Measurements from ENCODE around the gene ZNF747.

DNA sequence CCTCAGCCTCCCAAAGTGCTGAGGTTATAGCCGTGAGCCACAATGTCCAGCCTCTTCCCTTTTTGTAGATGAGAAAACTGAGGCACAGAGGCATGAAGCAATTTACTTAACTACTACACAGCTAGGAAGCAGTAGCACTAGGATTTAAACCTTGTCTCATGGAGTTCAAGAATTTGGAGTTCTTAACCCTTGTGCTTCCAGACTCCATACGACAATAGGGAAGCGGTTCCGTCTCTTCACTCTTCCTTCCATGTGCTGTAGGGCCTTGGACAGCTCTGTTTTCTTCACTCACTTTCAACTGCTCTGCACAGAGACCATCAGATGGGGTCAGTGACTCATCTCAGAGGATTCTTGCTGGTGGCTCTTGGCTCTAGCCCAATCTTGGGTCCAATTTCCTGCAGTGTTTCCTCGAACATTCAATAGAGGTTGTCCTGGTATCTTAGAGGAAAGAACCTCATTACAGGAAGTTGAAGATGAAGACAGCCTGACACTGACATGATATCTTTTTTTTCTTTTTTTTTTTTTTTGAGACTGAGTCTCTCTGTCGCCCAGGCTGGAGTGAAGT lies 42.8 kb downstream of the ZNF747 start:
- TF ChIP-seq, protein P1, sequence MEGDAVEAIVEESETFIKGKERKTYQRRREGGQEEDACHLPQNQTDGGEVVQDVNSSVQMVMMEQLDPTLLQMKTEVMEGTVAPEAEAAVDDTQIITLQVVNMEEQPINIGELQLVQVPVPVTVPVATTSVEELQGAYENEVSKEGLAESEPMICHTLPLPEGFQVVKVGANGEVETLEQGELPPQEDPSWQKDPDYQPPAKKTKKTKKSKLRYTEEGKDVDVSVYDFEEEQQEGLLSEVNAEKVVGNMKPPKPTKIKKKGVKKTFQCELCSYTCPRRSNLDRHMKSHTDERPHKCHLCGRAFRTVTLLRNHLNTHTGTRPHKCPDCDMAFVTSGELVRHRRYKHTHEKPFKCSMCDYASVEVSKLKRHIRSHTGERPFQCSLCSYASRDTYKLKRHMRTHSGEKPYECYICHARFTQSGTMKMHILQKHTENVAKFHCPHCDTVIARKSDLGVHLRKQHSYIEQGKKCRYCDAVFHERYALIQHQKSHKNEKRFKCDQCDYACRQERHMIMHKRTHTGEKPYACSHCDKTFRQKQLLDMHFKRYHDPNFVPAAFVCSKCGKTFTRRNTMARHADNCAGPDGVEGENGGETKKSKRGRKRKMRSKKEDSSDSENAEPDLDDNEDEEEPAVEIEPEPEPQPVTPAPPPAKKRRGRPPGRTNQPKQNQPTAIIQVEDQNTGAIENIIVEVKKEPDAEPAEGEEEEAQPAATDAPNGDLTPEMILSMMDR (IDR thresholded peaks at IDR 0.05) = no peak
- no peak for TF ChIP-seq POLR2A (IDR thresholded peaks at IDR 0.05)
- TF ChIP-seq POLR2AphosphoS5 (IDR thresholded peaks at IDR 0.05; ENCODE audit: insufficient read depth in 1 of 2, low read depth in 1 of 2) = no peak

Measured in vagina (tissue), 2 donors.